Astrocyte (in vitro differentiated cells and primary cell): ENCODE results near the gene IL4I1. TPM values are rescaled to one million over a fixed set of nuclear protein-coding genes. Genes with fewer than 3 reads are reported as not detected.

ENCODE experiments used
- DNase-seq: peaks from one replicate; pipeline ENCODE4 v3.0.0-alpha.2; 2010; ENCODE audit warnings: low read depth
- FAIRE-seq: peaks from 2 replicates; lab custom pipeline; 2011; peaks lifted over from hg19 to GRCh38; lab: Jason Lieb, UNC
- H2AFZ ChIP-seq: 2 replicates; pipeline ENCODE4 v1.6.0; 2012; ENCODE audit warnings: low read depth, low read length, inconsistent platforms
- H3K27ac ChIP-seq: 2 replicates; pipeline ENCODE4 v1.5.1; 2011; ENCODE audit warnings: low read depth, low read length, inconsistent platforms
- H3K27me3 ChIP-seq: 2 replicates; pipeline ENCODE4 v1.6.0; 2011; ENCODE audit warnings: low read length, inconsistent platforms; ENCODE audit not compliant: insufficient read depth
- H3K36me3 ChIP-seq: 2 replicates; pipeline ENCODE4 v1.5.1; 2011; ENCODE audit warnings: low read length, inconsistent platforms; ENCODE audit not compliant: insufficient read depth
- H3K4me1 ChIP-seq: 2 replicates; pipeline ENCODE4 v1.5.1; 2011; ENCODE audit warnings: low read length, inconsistent platforms; ENCODE audit not compliant: insufficient read depth
- H3K4me2 ChIP-seq: 2 replicates; pipeline ENCODE4 v1.6.0; 2012; ENCODE audit warnings: low read length, inconsistent platforms
- H3K4me3 ChIP-seq: 2 replicates; pipeline ENCODE4 v1.5.1; 2011; ENCODE audit warnings: low read depth, mild to moderate bottlenecking, low read length, inconsistent platforms; ENCODE audit not compliant: insufficient read depth
- H3K79me2 ChIP-seq: 2 replicates; pipeline ENCODE4 v1.6.0; 2012; ENCODE audit warnings: mild to moderate bottlenecking, low read length, inconsistent platforms; ENCODE audit not compliant: insufficient read depth
- H3K9ac ChIP-seq: 2 replicates; pipeline ENCODE4 v1.6.0; 2012; ENCODE audit warnings: mild to moderate bottlenecking, low read length, inconsistent platforms
- H3K9me3 ChIP-seq: 2 replicates; pipeline ENCODE4 v1.5.1; 2012; ENCODE audit warnings: low read depth, mild to moderate bottlenecking, low read length, inconsistent platforms; ENCODE audit not compliant: insufficient read depth
- H4K20me1 ChIP-seq: 2 replicates; pipeline ENCODE4 v1.6.0; 2012; ENCODE audit warnings: low read length, inconsistent platforms; ENCODE audit not compliant: insufficient read depth
- H3K27ac Mint-ChIP-seq: one replicate; pipeline ENCODE4 v1.8.0; 2021; ENCODE audit warnings: mild to moderate bottlenecking, mixed read lengths; ENCODE audit not compliant: unreplicated experiment
- H3K27me3 Mint-ChIP-seq: one replicate; pipeline ENCODE4 v1.8.0; 2021; ENCODE audit warnings: low read depth, mixed read lengths; ENCODE audit not compliant: unreplicated experiment
- H3K36me3 Mint-ChIP-seq: one replicate; pipeline ENCODE4 v1.8.0; 2021; ENCODE audit warnings: low read depth, mixed read lengths; ENCODE audit not compliant: unreplicated experiment
- H3K4me1 Mint-ChIP-seq: one replicate; pipeline ENCODE4 v1.8.0; 2021; ENCODE audit warnings: low read depth, mixed read lengths; ENCODE audit not compliant: unreplicated experiment
- H3K4me3 Mint-ChIP-seq: one replicate; pipeline ENCODE4 v1.8.0; 2021; ENCODE audit warnings: mild to moderate bottlenecking, moderate library complexity, mixed read lengths; ENCODE audit not compliant: unreplicated experiment
- H3K9me3 Mint-ChIP-seq: one replicate; pipeline ENCODE4 v1.8.0; 2021; ENCODE audit warnings: mild to moderate bottlenecking, mixed read lengths; ENCODE audit not compliant: unreplicated experiment
- CTCF ChIP-seq: IDR thresholded peaks from 2 replicates; pipeline ENCODE4 v1.5.1; 2011; ENCODE audit warnings: low read depth, mild to moderate bottlenecking, inconsistent platforms, low read length, moderate library complexity; ENCODE audit not compliant: insufficient read depth
- EZH2 ChIP-seq: IDR thresholded peaks from 2 replicates; pipeline ENCODE4 v1.6.1; 2012; ENCODE audit warnings: mild to moderate bottlenecking, low read length, inconsistent platforms; ENCODE audit not compliant: insufficient read depth
- total RNA-seq: library from RNA; stranded (reverse); gene quantifications from 2 replicates; pipeline ENCODE4 v1.2.1, GENCODE V29; 2021

IL4I1 gene
- total RNA-seq, 1 donor from 2014 or later, result 0.27 TPM

GRCh38 chr19:49869009-49869483, 27.6 kb downstream of the IL4I1 start:
- Histone ChIP-seq H3K4me3 (peak overlapping the region; percentile 38), H3K27ac (peak overlapping the region; percentile 44), H3K4me2 (peak overlapping the region; percentile 83), H3K27me3 (no peaks in the 10 kb centered on the region), H3K9ac (peak overlapping the region; percentile 57), H2AFZ (peak overlapping the region; percentile 35), H3K4me1 (peaks cover 36% of the 10 kb centered on the region), H3K36me3 (peaks cover 10% of the 10 kb centered on the region), H4K20me1 (peaks cover 13% of the 10 kb centered on the region), H3K79me2 (peaks cover 57% of the 10 kb centered on the region), H3K9me3 (no peaks in the 10 kb centered on the region)
- Mint-ChIP-seq H3K27ac (no peak overlapping the region), H3K36me3 (peaks cover 22% of the 10 kb centered on the region), H3K4me1 (peaks cover 9% of the 10 kb centered on the region), H3K4me3 (no peak overlapping the region), H3K9me3 (no peaks in the 10 kb centered on the region), H3K27me3 (no peaks in the 10 kb centered on the region)
- TF ChIP-seq CTCF, result no peak
- FAIRE-seq (no peak), DNase-seq (no peak)

GRCh38 chr19:49866933-49867782, 29.5 kb downstream of the IL4I1 start, which contains the start of gene PNKP:
PNKP (minus strand) TSS chr19:49867576; CDS start chr19:49867204, 372 bp downstream.
- H3K27ac Mint-ChIP-seq, result peak within 1 kb of the TSS; percentile 95
- H3K9me3 Mint-ChIP-seq, result no peaks in the 10 kb centered on the region
- H3K36me3 Mint-ChIP-seq, result peaks cover 23% of the 10 kb centered on the region
- TF ChIP-seq EZH2 (no peak), CTCF (no peak)
- H3K4me1 Mint-ChIP-seq, result peaks cover 9% of the 10 kb centered on the region
- Histone ChIP-seq H3K9me3 (no peaks in the 10 kb centered on the region), H3K9ac (peak within 1 kb of the TSS; percentile 83), H3K36me3 (peaks cover 20% of the 10 kb centered on the region), H3K4me3 (peak within 1 kb of the TSS; percentile 79), H3K27ac (peak within 1 kb of the TSS; percentile 78), H3K4me1 (peaks cover 36% of the 10 kb centered on the region), H3K79me2 (peaks cover 64% of the 10 kb centered on the region), H3K4me2 (peak within 1 kb of the TSS; percentile 88), H3K27me3 (no peaks in the 10 kb centered on the region), H2AFZ (peak within 1 kb of the TSS; percentile 82), H4K20me1 (peaks cover 24% of the 10 kb centered on the region)
- H3K4me3 Mint-ChIP-seq, result no peak within 1 kb of the TSS
- FAIRE-seq (no peak), DNase-seq (peak; percentile 80)
- no peaks in the 10 kb centered on the region for H3K27me3 Mint-ChIP-seq

- Histone ChIP-seq H3K27me3 (no peaks in the 10 kb centered on the region), H2AFZ (no peak overlapping the region), H3K36me3 (peaks cover 16% of the 10 kb centered on the region), H3K27ac (no peak overlapping the region), H3K9ac (no peak overlapping the region), H3K79me2 (peaks cover 50% of the 10 kb centered on the region), H3K4me3 (no peak overlapping the region), H3K4me2 (peak overlapping the region; percentile 88), H3K9me3 (no peaks in the 10 kb centered on the region), H4K20me1 (peaks cover 33% of the 10 kb centered on the region), H3K4me1 (peaks cover 37% of the 10 kb centered on the region)
- peaks cover 7% of the 10 kb centered on the region for H3K4me1 Mint-ChIP-seq
- H3K9me3 Mint-ChIP-seq, result no peaks in the 10 kb centered on the region
- no peaks in the 10 kb centered on the region for H3K27me3 Mint-ChIP-seq
- DNase-seq, result no peak
- TF ChIP-seq EZH2, result no peak
- TF ChIP-seq CTCF, result no peak
- H3K27ac Mint-ChIP-seq, result no peak overlapping the region
- H3K4me3 Mint-ChIP-seq, result no peak overlapping the region
- no peak for FAIRE-seq
- H3K36me3 Mint-ChIP-seq, result peaks cover 15% of the 10 kb centered on the region
Measured at GRCh38 chr19:49864890-49865289, 31.8 kb downstream of the IL4I1 start.
